PC-3 (cell line): ENCODE measurements around the gene KRTAP10-9. TPM values are rescaled to one million over a fixed set of nuclear protein-coding genes. Genes with fewer than 3 reads are reported as not detected.

Experiments
- ATAC-seq: fragments of 200-7000 bp; cut with Tn5 transposase; 2 replicates; pipeline ENCODE4 v1.9.1; 2020; ENCODE audit warnings: mild to moderate bottlenecking, moderate library complexity
- BruUV-seq: library from RNA; stranded (reverse); fragments of 400-500 nt; replicated peaks from 2 replicates; lab custom pipeline; 2021; lab: Mats Ljungman, UMichigan
- CTCF ChIA-PET: fragments of 300-600 bp; sonication (Branson Sonifier 250); formaldehyde crosslinking; loops from one replicate; lab custom pipeline; 2022; ENCODE audit warnings: antibody characterized with exemption; lab: Charles Lee
- POLR2A ChIA-PET: fragments of 300-600 bp; sonication (Branson Sonifier 250); formaldehyde crosslinking; loops from one replicate; lab custom pipeline; 2022; ENCODE audit warnings: antibody characterized with exemption; ENCODE audit not compliant: unreplicated experiment; lab: Charles Lee
- DNase-seq: peaks from one replicate; pipeline ENCODE4 v3.0.0-alpha.2; 2015
- H2AFZ ChIP-seq: fragments of 300-600 bp; sonication (generic); 2 replicates; pipeline ENCODE4 v1.6.0; 2016; ENCODE audit warnings: antibody characterized with exemption, low read length
- H3F3A ChIP-seq: fragments of 300-600 bp; sonication (generic); one replicate; pipeline ENCODE4 v1.6.0; 2017; ENCODE audit warnings: antibody characterized with exemption, low read length, control low read depth, mild to moderate bottlenecking; ENCODE audit not compliant: unreplicated experiment
- H3K27ac ChIP-seq: fragments of 300-600 bp; sonication (generic); 2 replicates; pipeline ENCODE4 v1.5.1; 2016; ENCODE audit warnings: mild to moderate bottlenecking, low read length
- H3K27me3 ChIP-seq: fragments of 300-600 bp; sonication (generic); 2 replicates; pipeline ENCODE4 v1.6.1; 2016; ENCODE audit warnings: low read length, mixed read lengths
- H3K36me3 ChIP-seq: fragments of 300-600 bp; sonication (generic); 2 replicates; pipeline ENCODE4 v1.6.1; 2016; ENCODE audit warnings: low read depth, mixed run types, low read length, mixed read lengths
- H3K4me1 ChIP-seq: fragments of 300-600 bp; sonication (generic); 2 replicates; pipeline ENCODE4 v1.5.1; 2016; ENCODE audit warnings: low read length; ENCODE audit not compliant: insufficient read depth
- H3K4me2 ChIP-seq: fragments of 300-600 bp; sonication (generic); 2 replicates; pipeline ENCODE4 v1.6.0; 2016; ENCODE audit warnings: low read length
- H3K4me3 ChIP-seq: fragments of 300-600 bp; sonication (generic); 2 replicates; pipeline ENCODE4 v1.5.1; 2016; ENCODE audit warnings: mild to moderate bottlenecking, low read length, mixed read lengths
- H3K79me2 ChIP-seq: fragments of 300-600 bp; sonication (generic); 2 replicates; pipeline ENCODE4 v1.6.1; 2017; ENCODE audit warnings: low read length, mixed read lengths
- H3K9ac ChIP-seq: fragments of 300-600 bp; sonication (generic); 2 replicates; pipeline ENCODE4 v1.6.0; 2016; ENCODE audit warnings: mild to moderate bottlenecking, low read length
- H3K9me2 ChIP-seq: fragments of 300-600 bp; sonication (generic); replicated peaks from 2 replicates; pipeline ENCODE4 v1.6.1; 2016; ENCODE audit warnings: mixed run types, low read length, mixed read lengths
- H3K9me3 ChIP-seq: fragments of 300-600 bp; sonication (generic); 2 replicates; pipeline ENCODE4 v1.6.1; 2016; ENCODE audit warnings: low read length, mixed read lengths
- H4K20me1 ChIP-seq: fragments of 300-600 bp; sonication (generic); 2 replicates; pipeline ENCODE4 v1.6.1; 2016; ENCODE audit warnings: low read length, mixed read lengths
- CTCF ChIP-seq: fragments of 300-600 bp; sonication (generic); conservative IDR thresholded peaks from 2 replicates; pipeline ENCODE4 v1.5.1; 2017; ENCODE audit warnings: antibody characterized with exemption, low read depth, mild to moderate bottlenecking, low read length
- EZH2 ChIP-seq: fragments of 300-600 bp; sonication (generic); IDR thresholded peaks from one replicate; pipeline ENCODE4 v1.6.1; 2017; ENCODE audit warnings: antibody characterized with exemption, mild to moderate bottlenecking, low read length; ENCODE audit not compliant: unreplicated experiment
- EZH2phosphoT487 ChIP-seq: fragments of 300-600 bp; sonication (generic); IDR thresholded peaks from 2 replicates; pipeline ENCODE4 v1.6.1; 2018; ENCODE audit warnings: mild to moderate bottlenecking, antibody characterized with exemption, low read length, borderline replicate concordance
- intact Hi-C: fragments of 100-400 bp; cut with micrococcal nuclease; formaldehyde crosslinking; loops from 2 replicates; pipeline ENCODE4 v1.9.0; 2023
- total RNA-seq: library from RNA; depleted of rRNA; stranded (reverse); fragments of >200 nt; gene quantifications from 2 replicates; pipeline ENCODE4 v1.2.3, GENCODE V29; 2014

The KRTAP10-9 gene
- total RNA-seq, 1 experiment from 2014 or later: not detected

DNA sequence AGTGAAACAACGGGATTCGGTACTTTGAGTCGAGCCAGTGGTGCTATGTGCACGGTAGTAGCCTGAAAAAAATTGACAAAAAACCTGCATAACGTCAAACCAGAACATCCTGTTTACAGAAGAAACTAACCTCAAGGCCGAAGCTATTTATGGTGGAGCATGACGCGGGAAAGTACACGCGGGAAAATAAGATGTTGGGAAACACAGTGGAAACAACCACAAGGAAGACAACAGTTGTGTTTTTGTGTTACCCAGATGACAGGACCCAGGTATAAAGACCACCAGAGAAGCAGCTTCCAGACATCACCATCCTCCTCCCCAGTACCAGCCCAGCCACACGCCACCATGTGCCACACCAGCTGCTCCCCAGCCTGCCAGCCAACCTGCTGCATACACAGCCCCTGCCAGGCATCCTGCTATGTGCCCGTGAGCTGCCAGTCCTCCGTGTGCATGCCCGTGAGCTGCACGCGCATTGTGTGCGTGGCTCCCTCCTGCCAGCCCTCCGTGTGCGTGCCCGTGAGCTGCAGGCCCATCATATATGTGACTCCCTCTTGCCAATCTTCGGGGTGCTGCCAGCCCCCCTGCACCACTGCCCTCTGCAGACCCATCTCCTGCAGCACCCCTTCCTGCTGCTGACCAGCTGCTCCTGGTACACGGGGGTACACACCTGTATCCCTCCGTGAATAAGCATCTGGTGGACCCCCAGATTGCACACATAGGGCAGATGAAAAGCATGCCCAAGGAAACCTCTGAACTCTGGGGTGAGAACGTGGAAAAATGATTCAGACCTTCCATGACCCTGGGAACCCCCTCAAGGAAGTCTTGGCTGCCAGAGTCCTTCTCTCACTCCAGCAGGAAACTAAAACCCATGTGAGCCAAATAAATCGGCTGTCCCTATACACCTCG, 31.0 kb downstream of the KRTAP10-9 start, which contains the start of gene KRTAP12-3:
TSS of gene KRTAP12-3 (plus strand) at position 298 of the 906 bp plus-strand sequence. CDS start at position 346, 48 bp downstream.
- Histone ChIP-seq H3K27me3 (no peaks in the 10 kb centered on the region), H3K27ac (no peak within 1 kb of the TSS), H2AFZ (no peak within 1 kb of the TSS), H3K36me3 (no peaks in the 10 kb centered on the region), H4K20me1 (no peaks in the 10 kb centered on the region), H3K4me3 (no peak within 1 kb of the TSS), H3K9ac (no peak within 1 kb of the TSS), H3K79me2 (no peaks in the 10 kb centered on the region), H3K4me2 (no peak within 1 kb of the TSS), H3F3A (no peaks in the 10 kb centered on the region), H3K9me2 (no peaks in the 10 kb centered on the region), H3K4me1 (no peaks in the 10 kb centered on the region), H3K9me3 (0 out of 2 replicates have a peak, but pooled peaks cover 5% of the 10 kb centered on the region)
- CTCF ChIA-PET: no interaction called here
- ATAC-seq: no peak
- intact Hi-C loops: no loop called here
- POLR2A ChIA-PET: no interaction called here
- DNase-seq: no peak
- no TSS peak for BruUV-seq
- TF ChIP-seq EZH2 (no peak), CTCF (no peak), EZH2phosphoT487 (no peak)

DNA sequence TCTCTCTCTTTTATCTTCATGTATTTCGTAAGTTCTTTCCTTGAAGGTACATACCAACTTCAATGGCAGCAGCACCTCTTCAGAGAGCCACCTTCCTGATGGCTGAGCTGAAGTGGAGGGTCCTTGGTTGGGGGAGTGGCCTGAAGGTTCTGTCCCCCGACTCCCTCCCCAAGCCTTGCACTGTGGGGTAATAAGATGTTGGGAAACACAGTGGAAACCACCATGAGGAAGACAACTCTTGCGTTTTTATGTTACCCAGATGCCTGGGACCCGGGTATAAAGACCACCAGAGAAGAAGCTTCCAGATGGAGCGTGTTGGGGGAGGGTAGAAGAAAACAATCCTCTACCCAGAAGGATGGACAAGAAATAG, 31.6 kb downstream of the KRTAP10-9 start:
- Histone ChIP-seq H3K79me2 (no peaks in the 10 kb centered on the region), H3K9me2 (no peaks in the 10 kb centered on the region), H3K4me3 (no peak overlapping the region), H3K36me3 (no peaks in the 10 kb centered on the region), H3K9me3 (0 out of 2 replicates have a peak, but pooled peaks cover 5% of the 10 kb centered on the region), H3K27me3 (no peaks in the 10 kb centered on the region), H3K4me1 (no peaks in the 10 kb centered on the region), H2AFZ (no peak overlapping the region), H3K9ac (no peak overlapping the region), H3K27ac (no peak overlapping the region), H3F3A (no peaks in the 10 kb centered on the region), H3K4me2 (no peak overlapping the region), H4K20me1 (no peaks in the 10 kb centered on the region)
- BruUV-seq: no TSS peak
- TF ChIP-seq EZH2: no peak
- TF ChIP-seq EZH2phosphoT487: no peak
- TF ChIP-seq CTCF: no peak
- DNase-seq (no peak), ATAC-seq (no peak)
- ChIA-PET CTCF (no interaction called here), POLR2A (no interaction called here)
- intact Hi-C loops: no loop called here
